HFF-Myc (cell line): ENCODE data around the gene ZCCHC18.

Experiments used
- DNase-seq: peaks from one replicate; pipeline ENCODE4 v3.0.0-alpha.2; 2011; ENCODE audit warnings: low read depth; ENCODE audit errors: extremely low read depth
- H3K4me3 ChIP-seq: replicated peaks from 2 replicates; pipeline ENCODE4 v1.5.1; 2011; ENCODE audit warnings: low read depth, mild to moderate bottlenecking, control low read depth, low read length
- CTCF ChIP-seq: IDR thresholded peaks from 2 replicates; pipeline ENCODE4 v1.5.1; 2012; ENCODE audit warnings: mild to moderate bottlenecking, low read depth, low read length, control low read depth; ENCODE audit errors: missing control alignments

The ZCCHC18 gene

GRCh38 chrX:104156630-104157529 lies 44.6 kb downstream of the ZCCHC18 start, which contains the start of gene SLC25A53:
SLC25A53 (minus strand) TSS chrX:104157009; CDS start chrX:104105257, 51,752 bp downstream.
- TF ChIP-seq CTCF = no peak
- peak within 1 kb of the TSS; percentile 74 for H3K4me3 ChIP-seq
- peak; percentile 44 for DNase-seq
